Measurements from ENCODE around the gene OR6N1.

OR6N1 gene

DNA sequence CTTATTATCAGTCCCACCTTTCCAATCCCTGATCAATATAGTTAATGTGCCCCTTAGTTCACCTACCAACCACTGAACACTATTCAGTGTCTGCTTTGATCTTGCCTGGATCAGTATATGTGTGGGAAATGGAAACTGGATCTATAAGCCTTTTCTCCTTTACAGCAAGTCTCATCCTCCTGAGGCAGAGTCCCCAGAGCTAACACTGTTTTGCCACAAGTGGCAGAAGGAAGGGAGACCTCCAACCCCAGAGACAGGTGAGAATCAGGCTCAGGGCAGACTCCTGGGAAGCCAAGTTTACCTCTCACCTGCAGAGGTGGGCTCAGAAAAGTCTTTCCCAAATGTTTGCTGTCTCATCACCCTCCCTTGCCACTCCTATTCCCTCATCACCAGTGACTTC lies 9.1 kb upstream of the OR6N1 start, which contains the start of gene OR6N2:
TSS of gene OR6N2 (minus strand) at position 101 of the 400 bp plus-strand sequence. CDS start 3,569 bp downstream, outside the sequence.
- TF ChIP-seq, protein P1, sequence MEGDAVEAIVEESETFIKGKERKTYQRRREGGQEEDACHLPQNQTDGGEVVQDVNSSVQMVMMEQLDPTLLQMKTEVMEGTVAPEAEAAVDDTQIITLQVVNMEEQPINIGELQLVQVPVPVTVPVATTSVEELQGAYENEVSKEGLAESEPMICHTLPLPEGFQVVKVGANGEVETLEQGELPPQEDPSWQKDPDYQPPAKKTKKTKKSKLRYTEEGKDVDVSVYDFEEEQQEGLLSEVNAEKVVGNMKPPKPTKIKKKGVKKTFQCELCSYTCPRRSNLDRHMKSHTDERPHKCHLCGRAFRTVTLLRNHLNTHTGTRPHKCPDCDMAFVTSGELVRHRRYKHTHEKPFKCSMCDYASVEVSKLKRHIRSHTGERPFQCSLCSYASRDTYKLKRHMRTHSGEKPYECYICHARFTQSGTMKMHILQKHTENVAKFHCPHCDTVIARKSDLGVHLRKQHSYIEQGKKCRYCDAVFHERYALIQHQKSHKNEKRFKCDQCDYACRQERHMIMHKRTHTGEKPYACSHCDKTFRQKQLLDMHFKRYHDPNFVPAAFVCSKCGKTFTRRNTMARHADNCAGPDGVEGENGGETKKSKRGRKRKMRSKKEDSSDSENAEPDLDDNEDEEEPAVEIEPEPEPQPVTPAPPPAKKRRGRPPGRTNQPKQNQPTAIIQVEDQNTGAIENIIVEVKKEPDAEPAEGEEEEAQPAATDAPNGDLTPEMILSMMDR (IDR thresholded peaks at IDR 0.05; ENCODE audit: low read depth, low read length), result no peak
- DNase-seq (ENCODE audit: low read depth in 2 of 2), result no peak
- H3K4me3 ChIP-seq (replicated peaks in 1 of 2; ENCODE audit: low read depth in 2 of 2, low read length in 2 of 2), result no peak within 1 kb of the TSS

DNA sequence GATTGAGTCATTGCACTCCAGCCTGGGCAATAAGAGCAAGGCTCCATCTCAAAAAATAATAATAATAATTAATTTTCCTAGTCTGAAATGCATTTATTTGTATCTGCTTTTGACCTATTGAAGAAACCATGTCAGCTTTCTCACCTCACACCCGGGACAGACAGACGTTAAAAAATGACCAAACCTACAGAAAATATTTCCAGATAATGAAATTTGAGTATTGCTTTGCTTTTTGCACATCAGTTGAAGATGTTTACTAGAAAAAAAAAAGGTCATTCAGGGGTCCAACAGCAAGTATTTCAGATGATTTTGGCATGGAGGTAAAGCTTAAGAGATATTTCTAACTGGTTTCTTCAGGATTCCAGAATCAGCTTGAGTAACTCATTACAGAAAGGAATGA lies 17.6 kb downstream of the OR6N1 start, which contains the start of gene OR6K6:
TSS of gene OR6K6 (plus strand) at position 301 of the 400 bp plus-strand sequence. CDS start 168 bp downstream, outside the sequence.
- no peak for DNase-seq (ENCODE audit: low read depth in 2 of 2)
- TF ChIP-seq, protein P1 (IDR thresholded peaks at IDR 0.05; ENCODE audit: low read depth, low read length), result no peak
- no peak within 1 kb of the TSS for H3K4me3 ChIP-seq (replicated peaks in 1 of 2; ENCODE audit: low read depth in 2 of 2, low read length in 2 of 2)

DNA sequence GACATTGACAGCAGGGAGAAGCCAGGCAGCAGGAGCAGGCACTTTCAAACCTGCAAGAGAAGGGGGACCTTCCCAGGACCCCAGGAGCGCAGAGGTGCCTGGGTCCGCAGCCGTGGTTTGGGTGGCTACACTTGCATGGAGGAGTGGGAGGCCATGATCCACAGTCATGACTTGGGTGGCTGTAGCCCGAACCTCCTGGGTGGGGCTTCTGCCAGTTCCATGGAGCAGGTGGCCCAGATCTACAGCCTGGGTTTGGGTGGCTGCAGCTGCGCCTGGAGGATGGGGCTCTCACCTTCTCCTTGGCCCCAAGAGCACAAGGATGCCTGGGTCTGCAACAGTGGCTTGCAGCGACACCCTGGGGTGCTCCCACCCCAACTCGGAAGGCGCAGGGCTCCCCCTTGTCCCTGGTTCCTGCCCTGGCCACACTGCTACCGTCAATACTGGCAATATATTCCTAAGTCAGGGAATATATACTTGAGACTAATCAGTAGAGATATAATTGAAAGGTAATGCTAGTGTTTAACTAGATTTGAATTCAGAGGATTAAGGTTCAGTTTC lies 19.8 kb downstream of the OR6N1 start:
- TF ChIP-seq, protein P1 (IDR thresholded peaks at IDR 0.05; ENCODE audit: low read depth, low read length), result no peak
- no peak for DNase-seq (ENCODE audit: low read depth in 2 of 2)
- H3K4me3 ChIP-seq (replicated peaks in 1 of 2; ENCODE audit: low read depth in 2 of 2, low read length in 2 of 2), result no peak overlapping the region

DNA sequence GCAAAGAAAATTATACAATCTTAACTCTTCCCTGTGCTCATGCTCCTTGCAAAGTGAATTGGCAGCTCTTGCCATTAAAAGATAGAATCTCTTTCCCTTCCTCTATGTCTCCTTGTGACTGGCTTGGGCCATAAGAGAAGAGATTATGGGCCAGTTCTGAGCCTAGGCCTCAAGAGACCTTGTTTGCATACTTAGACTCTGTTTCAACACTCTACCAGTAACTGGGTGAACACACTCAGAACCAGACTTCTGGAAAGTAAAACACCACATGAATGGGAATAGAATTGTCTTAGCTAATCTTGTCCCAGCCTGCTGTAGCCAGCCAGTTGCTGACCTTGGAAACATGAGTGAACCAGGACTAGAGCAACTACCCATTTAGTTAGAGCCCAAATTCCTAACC lies 36.1 kb downstream of the OR6N1 start:
- no peak for DNase-seq (ENCODE audit: low read depth in 2 of 2)
- TF ChIP-seq, protein P1 (IDR thresholded peaks at IDR 0.05; ENCODE audit: low read depth, low read length), result no peak
- no peak overlapping the region for H3K4me3 ChIP-seq (replicated peaks in 1 of 2; ENCODE audit: low read depth in 2 of 2, low read length in 2 of 2)

DNA sequence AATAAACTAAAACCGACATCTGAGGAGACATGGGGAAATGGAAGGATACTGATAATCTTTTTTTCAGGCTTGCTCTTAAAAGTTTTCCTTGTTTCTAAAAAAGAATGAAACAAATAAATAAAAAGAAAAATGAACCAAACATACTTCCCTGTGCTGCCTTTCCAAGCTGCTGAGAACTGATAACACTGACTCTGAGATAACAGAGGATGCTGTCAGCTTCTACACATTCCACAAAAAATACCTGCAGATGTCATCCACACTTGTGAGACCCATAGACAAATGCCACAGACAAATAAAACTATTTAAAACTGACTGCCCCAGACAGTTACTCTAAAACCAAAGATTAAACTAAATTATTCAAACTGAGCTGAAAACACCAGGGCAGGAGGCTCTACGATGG lies 39.5 kb downstream of the OR6N1 start:
- TF ChIP-seq, protein P1 (IDR thresholded peaks at IDR 0.05; ENCODE audit: low read depth, low read length), result no peak
- no peak for DNase-seq (ENCODE audit: low read depth in 2 of 2)
- no peak overlapping the region for H3K4me3 ChIP-seq (replicated peaks in 1 of 2; ENCODE audit: low read depth in 2 of 2, low read length in 2 of 2)

DNA sequence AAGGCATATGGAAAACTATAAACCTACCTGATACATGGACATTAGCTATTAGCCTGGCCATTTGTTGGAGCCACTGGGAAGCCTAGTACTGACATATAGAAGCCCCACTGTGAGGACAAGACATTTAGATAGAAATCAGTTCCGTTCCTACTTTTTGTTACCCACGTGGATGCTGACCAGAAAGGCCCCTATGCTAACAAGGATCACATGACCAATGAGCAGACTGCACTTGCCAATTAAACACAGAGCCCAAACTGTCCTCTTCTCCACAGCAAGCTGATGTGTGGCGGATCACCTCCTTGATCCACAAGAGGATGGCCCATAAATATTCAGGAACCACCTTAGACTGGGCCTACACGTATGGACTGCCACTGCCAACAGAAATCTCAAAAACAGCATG lies 40.3 kb downstream of the OR6N1 start:
- DNase-seq (ENCODE audit: low read depth in 2 of 2), result no peak
- no peak overlapping the region for H3K4me3 ChIP-seq (replicated peaks in 1 of 2; ENCODE audit: low read depth in 2 of 2, low read length in 2 of 2)
- TF ChIP-seq, protein P1 (IDR thresholded peaks at IDR 0.05; ENCODE audit: low read depth, low read length), result no peak

DNA sequence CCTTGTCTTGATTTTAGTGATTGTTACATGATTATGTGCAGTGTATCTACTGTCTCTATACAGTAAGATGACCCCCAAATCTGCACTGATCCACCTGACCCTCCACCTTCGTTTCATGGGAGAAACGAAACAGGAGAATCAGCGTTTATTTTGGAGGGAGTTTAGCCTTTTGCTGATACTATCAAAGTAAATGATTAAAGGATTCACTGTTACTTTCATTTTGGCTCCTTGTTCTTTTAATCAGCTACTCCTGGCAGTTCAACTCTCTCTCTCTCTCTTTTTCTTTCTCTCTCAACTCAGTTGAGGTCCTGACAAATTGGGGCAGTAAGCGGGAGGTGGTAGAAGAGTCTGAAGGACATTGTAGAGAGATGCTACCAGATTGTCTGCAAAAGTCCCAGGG lies 41.5 kb downstream of the OR6N1 start:
- H3K4me3 ChIP-seq (replicated peaks in 1 of 2; ENCODE audit: low read depth in 2 of 2, low read length in 2 of 2), result no peak overlapping the region
- no peak for DNase-seq (ENCODE audit: low read depth in 2 of 2)
- TF ChIP-seq, protein P1 (IDR thresholded peaks at IDR 0.05; ENCODE audit: low read depth, low read length), result no peak

Measured in cardiac fibroblast (primary cell).